GM12878 (cell line): ENCODE data around the gene DDX27. TPM values are rescaled to one million over a fixed set of nuclear protein-coding genes. Genes with fewer than 3 reads are reported as not detected.

Experiments
- ATAC-seq: fragments of 200-7000 bp; cut with Tn5 transposase; 3 replicates; pipeline ENCODE4 v1.9.1; 2020; ENCODE audit warnings: mild to moderate bottlenecking, moderate library complexity
- BruUV-seq: library from RNA; stranded (reverse); fragments of 400-500 nt; replicated peaks from 2 replicates; lab custom pipeline; 2021; lab: Mats Ljungman, UMichigan
- CTCF ChIA-PET: fragments of 300-600 bp; sonication (Branson Sonifier 250); formaldehyde crosslinking; extraction: SDS; loops from one replicate; lab custom pipeline; 2021; ENCODE audit warnings: inconsistent platforms; lab: Yijun Ruan, JAX
- POLR2A ChIA-PET: fragments of 350-600 bp; formaldehyde crosslinking; extraction: SDS; loops from one replicate; lab custom pipeline; 2021; ENCODE audit warnings: inconsistent platforms; lab: Charles Lee
- RAD21 ChIA-PET: fragments of 300-600 bp; sonication (Branson Sonifier 250); formaldehyde crosslinking; loops from one replicate; lab custom pipeline; 2023; ENCODE audit warnings: antibody characterized with exemption; ENCODE audit not compliant: unreplicated experiment; lab: Charles Lee
- SMC1A ChIA-PET: fragments of 300-600 bp; sonication (Branson Sonifier 250); formaldehyde crosslinking; loops from one replicate; lab custom pipeline; 2023; ENCODE audit not compliant: unreplicated experiment, uncharacterized antibody; lab: Charles Lee
- DNase-seq: peaks from one replicate; pipeline ENCODE4 v3.0.0-alpha.2; 2011; ENCODE audit warnings: low read depth, low spot score
- FAIRE-seq: peaks from 3 replicates; lab custom pipeline; 2011; peaks lifted over from hg19 to GRCh38; lab: Jason Lieb, UNC
- H2AFZ ChIP-seq: 2 replicates; pipeline ENCODE4 v1.6.0; 2011; ENCODE audit warnings: low read depth, low read length, control low read depth; ENCODE audit not compliant: control insufficient read depth
- H3K27ac ChIP-seq: 2 replicates; pipeline ENCODE4 v1.5.1; 2011; ENCODE audit warnings: control low read depth; ENCODE audit not compliant: control insufficient read depth, insufficient read depth
- H3K27me3 ChIP-seq, 2 experiments: replicated peaks in 1 of 2; 2 replicates each; pipeline versions ENCODE4 v1.6.0 to v1.6.1; 2011; ENCODE audit warnings: low read length in 1 of 2; ENCODE audit not compliant: control insufficient read depth in 2 of 2, insufficient read depth in 2 of 2
- H3K36me3 ChIP-seq, 2 experiments: 2 replicates each; pipeline ENCODE4 v1.5.1; 2011; ENCODE audit warnings: low read length in 1 of 2; ENCODE audit not compliant: control insufficient read depth in 2 of 2, insufficient read depth in 2 of 2
- H3K4me1 ChIP-seq: 2 replicates; pipeline ENCODE4 v1.6.1; 2011; ENCODE audit warnings: mild to moderate bottlenecking, low read length, moderate library complexity, mixed read lengths; ENCODE audit not compliant: control insufficient read depth, insufficient read depth
- H3K4me2 ChIP-seq: 2 replicates; pipeline ENCODE4 v1.6.0; 2011; ENCODE audit warnings: control low read depth; ENCODE audit not compliant: control insufficient read depth, insufficient read depth
- H3K4me3 ChIP-seq: fragments of 200-600 bp; sonication (generic); 2 replicates; pipeline ENCODE4 v1.5.1; 2016
- H3K79me2 ChIP-seq: 2 replicates; pipeline ENCODE4 v1.6.0; 2011; ENCODE audit warnings: low read length; ENCODE audit not compliant: control insufficient read depth, insufficient read depth
- H3K9ac ChIP-seq: 2 replicates; pipeline ENCODE4 v1.8.0; 2011; ENCODE audit warnings: low read length, control low read depth, mixed read lengths; ENCODE audit not compliant: control insufficient read depth, insufficient read depth
- H3K9me3 ChIP-seq: replicated peaks from 3 replicates; pipeline ENCODE4 v1.5.1; 2011; ENCODE audit warnings: mild to moderate bottlenecking, low read length; ENCODE audit not compliant: control insufficient read depth, insufficient read depth
- H4K20me1 ChIP-seq: 2 replicates; pipeline ENCODE4 v1.6.0; 2011; ENCODE audit not compliant: control insufficient read depth, insufficient read depth
- BRCA1 ChIP-seq: IDR thresholded peaks from 2 replicates; pipeline ENCODE4 v1.6.1; 2011; ENCODE audit warnings: low read depth, low read length, improper control_type of control experiment
- CHD4 ChIP-seq: fragments of 200-600 bp; sonication (generic); IDR thresholded peaks from 2 replicates; pipeline ENCODE4 v1.6.1; 2016; ENCODE audit warnings: mild to moderate bottlenecking
- EED ChIP-seq: sonication (generic); IDR thresholded peaks from 2 replicates; pipeline ENCODE4 v1.6.1; 2016; ENCODE audit warnings: antibody characterized with exemption, low read depth
- EGR1 ChIP-seq, 2 experiments: IDR thresholded peaks; 1 replicate in 1 of 2; 2 replicates in 1 of 2; pipeline ENCODE4 v1.6.1; 2011 to 2012; ENCODE audit warnings: low read depth in 2 of 2, low read length in 2 of 2, borderline replicate concordance in 1 of 2, mild to moderate bottlenecking in 1 of 2, moderate library complexity in 1 of 2
- ELK1 ChIP-seq: IDR thresholded peaks from 2 replicates; pipeline ENCODE4 v1.6.1; 2012; ENCODE audit warnings: low read depth, low read length, improper control_type of control experiment
- ETV6 ChIP-seq, 2 experiments: fragments of 450-650 bp in 1 of 2; IDR thresholded peaks in 1 of 2; conservative IDR thresholded peaks in 1 of 2; 2 replicates each; pipeline ENCODE4 v1.6.1; 2014; ENCODE audit warnings: antibody characterized with exemption in 1 of 2, borderline replicate concordance in 1 of 2, low read depth in 1 of 2, mild to moderate bottlenecking in 1 of 2, moderate library complexity in 1 of 2
- GATAD2B ChIP-seq: fragments of 450-650 bp; conservative IDR thresholded peaks from 2 replicates; pipeline ENCODE4 v1.6.1; 2017; ENCODE audit warnings: low read depth, mild to moderate bottlenecking, moderate library complexity
- IKZF1 ChIP-seq: fragments of 450-650 bp; conservative IDR thresholded peaks from 2 replicates; pipeline ENCODE4 v1.6.1; 2017; ENCODE audit warnings: antibody characterized with exemption, mild to moderate bottlenecking
- JUNB ChIP-seq: IDR thresholded peaks from 2 replicates; pipeline ENCODE4 v1.6.1; 2016; ENCODE audit warnings: antibody characterized with exemption, mild to moderate bottlenecking
- MTA2 ChIP-seq: fragments of 450-650 bp; IDR thresholded peaks from 2 replicates; pipeline ENCODE4 v1.6.1; 2016; ENCODE audit warnings: low read depth, mild to moderate bottlenecking, moderate library complexity
- NFIC ChIP-seq: IDR thresholded peaks from 2 replicates; pipeline ENCODE4 v1.6.1; 2012; ENCODE audit warnings: low read depth, mild to moderate bottlenecking, inconsistent platforms, low read length, moderate library complexity
- PML ChIP-seq: IDR thresholded peaks from 2 replicates; pipeline ENCODE4 v1.6.1; 2012; ENCODE audit warnings: low read length, inconsistent platforms
- POLR2AphosphoS5 ChIP-seq: IDR thresholded peaks from 2 replicates; pipeline ENCODE4 v1.6.1; 2011; ENCODE audit warnings: mild to moderate bottlenecking, low read length, inconsistent platforms
- RELB ChIP-seq: fragments of 450-650 bp; IDR thresholded peaks from 2 replicates; pipeline ENCODE4 v1.6.1; 2017; ENCODE audit warnings: low read depth, mild to moderate bottlenecking, moderate library complexity
- SIN3A ChIP-seq: IDR thresholded peaks from 2 replicates; pipeline ENCODE4 v1.6.1; 2012; ENCODE audit warnings: low read depth, low read length, improper control_type of control experiment
- SIX5 ChIP-seq: IDR thresholded peaks from 2 replicates; pipeline ENCODE4 v1.6.1; 2011; ENCODE audit warnings: mild to moderate bottlenecking, low read depth, low read length, moderate library complexity; ENCODE audit not compliant: severe bottlenecking
- SMAD5 ChIP-seq: IDR thresholded peaks from 2 replicates; pipeline ENCODE4 v1.6.1; 2016; ENCODE audit warnings: antibody characterized with exemption, low read depth
- SPI1 ChIP-seq: IDR thresholded peaks from 2 replicates; pipeline ENCODE4 v1.6.1; 2011; ENCODE audit warnings: low read depth, mild to moderate bottlenecking, low read length, moderate library complexity, borderline replicate concordance; ENCODE audit not compliant: insufficient read depth
- SRF ChIP-seq, 2 experiments: IDR thresholded peaks; 2 replicates each; pipeline ENCODE4 v1.6.1; 2011; ENCODE audit warnings: low read depth in 2 of 2, low read length in 2 of 2, mild to moderate bottlenecking in 1 of 2, moderate library complexity in 1 of 2
- TBL1XR1 ChIP-seq: IDR thresholded peaks from 2 replicates; pipeline ENCODE4 v1.6.1; 2012; ENCODE audit warnings: low read depth, low read length, improper control_type of control experiment
- ZNF217 ChIP-seq: fragments of 450-650 bp; IDR thresholded peaks from 2 replicates; pipeline ENCODE4 v1.6.1; 2017; ENCODE audit warnings: antibody characterized with exemption, mild to moderate bottlenecking
- WGBS: methylation state at CpG from one replicate; pipeline ENCODE4 v1.1.6; 2016; ENCODE audit warnings: low lambda C conversion rate; ENCODE audit not compliant: insufficient replicate concordance, insufficient coverage; ENCODE audit errors: missing lambda C conversion rate; 5-methylcytosine and 5-hydroxymethylcytosine counted together
- in situ Hi-C: fragments of 300-500 bp; cut with MboI; formaldehyde crosslinking; loops from 9 replicates; pipeline ENCODE4 v1.14.3; 2018; ENCODE audit warnings: mixed read lengths
- intact Hi-C: fragments of 100-400 bp; cut with micrococcal nuclease; formaldehyde crosslinking; loops from one replicate; pipeline ENCODE4 v1.14.2; 2022; ENCODE audit not compliant: unreplicated experiment
- polyA plus RNA-seq, 11 experiments: library from polyadenylated mRNA; depleted of rRNA in 4 of 11; unstranded in 6 of 11; stranded (reverse) in 5 of 11; fragments of >200 nt; fragmentation: Nextera tagmentation in 4 of 11; fragmentation: Illumina TruSeq in 1 of 11; extraction: Ambion mirVana in 4 of 11; extraction: Trizol in 1 of 11; gene quantifications; 1 replicate in 1 of 11; 2 replicates in 10 of 11; pipeline versions ENCODE4 v1.2.1 to v1.2.3, GENCODE V29; 2011 to 2016; ENCODE audit warnings: inconsistent platforms in 2 of 11, missing spikeins in 2 of 11, low read depth in 1 of 11
- total RNA-seq, 4 experiments: library from RNA; depleted of rRNA in 3 of 4; stranded (reverse); fragments of >200 nt in 3 of 4; fragmentation: Illumina TruSeq in 1 of 4; extraction: Trizol in 1 of 4; gene quantifications; 2 replicates each; pipeline versions ENCODE4 v1.2.1 to v1.2.3, GENCODE V29; 2013 to 2021

DDX27 gene
- total and polyA plus RNA-seq, 10 of the 15 experiments (the other 5 are each of a cell fraction or from before 2014, with no cell fraction given), result 19.8 to 78.8 (median 54.9) TPM

GRCh38 chr20:49276161-49276960 is 57.1 kb downstream of the DDX27 start:
- CTCF ChIA-PET, result interaction anchor here (0.6 to 1.1 kb wide), 6 partner anchors 9 to 361 kb away, joined by 3 to 7 read pairs (median 4); no protein-coding TSS in a partner anchor
- Histone ChIP-seq H2AFZ (no peak overlapping the region), H3K4me3 (peak overlapping the region; percentile 73)
- TF ChIP-seq TBL1XR1, result 0 out of 2 replicates have a peak, but pooled peaks have one; percentile 17
- TF ChIP-seq ETV6 (conservative IDR thresholded peaks at IDR 0.05 in 1 of 2, IDR thresholded peaks at IDR 0.05 in 1 of 2; ENCODE audit: borderline replicate concordance in 1 of 2, low read depth in 1 of 2), result peak in 1 of 2 experiments; percentile 48; a peak in 1 of 4 replicates
- TF ChIP-seq IKZF1, result 0 out of 2 replicates have a peak, but pooled peaks have one; percentile 21
- TF ChIP-seq BRCA1, result no peak
- peak; percentile 65 for TF ChIP-seq NFIC
- TF ChIP-seq MTA2, result no peak; the same call in 1 of the 2 replicates
- no peak for TF ChIP-seq GATAD2B
- TF ChIP-seq POLR2AphosphoS5, result 0 out of 2 replicates have a peak, but pooled peaks have one; percentile 7
- no peak for TF ChIP-seq SMAD5
- TF ChIP-seq EED, result peak; percentile 36; the same call in 1 of the 2 replicates
- TF ChIP-seq JUNB, result no peak
- peak; percentile 26; the same call in 1 of the 2 replicates for TF ChIP-seq RELB
- TF ChIP-seq SPI1, result peak; percentile 44
- TF ChIP-seq EGR1 (IDR thresholded peaks at IDR 0.05; ENCODE audit: borderline replicate concordance in 1 of 2, low read depth in 2 of 2, low read length in 2 of 2), result peak in 1 of 2 experiments; percentile 14; a peak in 1 of 3 replicates
- TF ChIP-seq ELK1, result peak; percentile 87
- TF ChIP-seq CHD4, result no peak
- TF ChIP-seq SIN3A, result peak; percentile 61; the same call in 1 of the 2 replicates
- TF ChIP-seq SRF (IDR thresholded peaks at IDR 0.05; ENCODE audit: low read depth in 2 of 2, low read length in 2 of 2), result peak; percentile 80 to 97
- 0 out of 2 replicates have a peak, but pooled peaks have one; percentile 46 for TF ChIP-seq PML
- TF ChIP-seq ZNF217, result no peak
- TF ChIP-seq SIX5, result no peak

More at GRCh38 chr20:49276161-49276960, 57.1 kb downstream of the DDX27 start:
- H3K36me3 ChIP-seq, result peaks cover 7 to 28% of the 10 kb centered on the region in 2 experiments
- H3K9me3 ChIP-seq, result peaks cover 9% of the 10 kb centered on the region
- ATAC-seq (peak; percentile 21), DNase-seq (no peak), FAIRE-seq (no peak)
- in situ Hi-C loops (no loop called here), intact Hi-C loops (loop anchor here (5.0 to 10.0 kb wide), 2 partner anchors 94 to 538 kb away; partner anchors contain the start of gene SLC9A8)
- H3K27ac ChIP-seq, result peak overlapping the region; percentile 92
- 0 out of 2 replicates have a peak, but pooled peaks cover under 1% of the 10 kb centered on the region for H4K20me1 ChIP-seq
- TSS peak; percentile 67 for BruUV-seq
- WGBS, result 0% methylated on average over 3 of the region's 3 CpGs
- peaks cover 16% of the 10 kb centered on the region for H3K4me1 ChIP-seq
- ChIA-PET SMC1A (interaction anchor here (0.6 to 2.5 kb wide), 14 partner anchors 9 to 144 kb away, joined by 3 to 12 read pairs (median 4); no protein-coding TSS in a partner anchor), RAD21 (interaction anchor here (0.9 to 3.0 kb wide), 5 partner anchors 10 to 97 kb away, joined by 3 to 17 read pairs (median 4); partner anchors contain the start of gene DDX27), POLR2A (interaction anchor here (0.6 to 2.1 kb wide), 6 partner anchors 9 to 388 kb away, joined by 3 to 15 read pairs (median 4); partner anchors contain the start of gene DDX27)
- peak overlapping the region; percentile 87 for H3K4me2 ChIP-seq
- peaks cover 80% of the 10 kb centered on the region for H3K79me2 ChIP-seq
- H3K27me3 ChIP-seq, result no peaks in the 10 kb centered on the region
- peak overlapping the region; percentile 98 for H3K9ac ChIP-seq
